Trophoblast cell (in vitro differentiated cells and primary cell): ENCODE data around the gene GKAP1.

Experiments used
- DNase-seq, 2 donors: peaks; one replicate each; pipeline ENCODE4 v3.0.0-alpha.2; 2016
- H2AFZ ChIP-seq: 2 replicates; pipeline ENCODE4 v1.6.1; 2013; ENCODE audit warnings: low read length, moderate library complexity, mild to moderate bottlenecking; ENCODE audit not compliant: insufficient read depth, poor library complexity
- H2AK5ac ChIP-seq: 2 replicates; pipeline ENCODE4 v1.6.1; 2013; ENCODE audit warnings: mild to moderate bottlenecking, low read length
- H2BK120ac ChIP-seq: 2 replicates; pipeline ENCODE4 v1.6.1; 2013; ENCODE audit warnings: low read length, mild to moderate bottlenecking, moderate library complexity; ENCODE audit not compliant: insufficient read depth, poor library complexity
- H2BK12ac ChIP-seq: 2 replicates; pipeline ENCODE4 v1.6.1; 2013; ENCODE audit warnings: mild to moderate bottlenecking, low read length, moderate library complexity
- H2BK5ac ChIP-seq: 2 replicates; pipeline ENCODE4 v1.6.1; 2013; ENCODE audit warnings: low read length, low read depth, moderate library complexity, mild to moderate bottlenecking; ENCODE audit not compliant: poor library complexity
- H3K14ac ChIP-seq: 2 replicates; pipeline ENCODE4 v1.6.1; 2013; ENCODE audit warnings: mild to moderate bottlenecking, low read length
- H3K18ac ChIP-seq: 2 replicates; pipeline ENCODE4 v1.6.1; 2013; ENCODE audit warnings: mild to moderate bottlenecking, low read length
- H3K23ac ChIP-seq: 2 replicates; pipeline ENCODE4 v1.6.1; 2013; ENCODE audit warnings: low read length
- H3K27ac ChIP-seq: 2 replicates; pipeline ENCODE4 v1.5.1; 2013; ENCODE audit warnings: low read depth, mild to moderate bottlenecking, inconsistent platforms, low read length, moderate library complexity
- H3K27me3 ChIP-seq: 2 replicates; pipeline ENCODE4 v1.6.1; 2013; ENCODE audit warnings: inconsistent platforms, mild to moderate bottlenecking, low read length, moderate library complexity; ENCODE audit not compliant: insufficient read depth
- H3K36me3 ChIP-seq, 2 experiments: 1 replicate in 1 of 2; 2 replicates in 1 of 2; pipeline ENCODE4 v1.6.1; 2013; ENCODE audit warnings: low read length in 2 of 2, mild to moderate bottlenecking in 2 of 2, moderate library complexity in 1 of 2; ENCODE audit not compliant: insufficient read depth in 2 of 2, control insufficient read depth in 1 of 2
- H3K4ac ChIP-seq: 2 replicates; pipeline ENCODE4 v1.6.1; 2013; ENCODE audit warnings: low read depth, mild to moderate bottlenecking, low read length, moderate library complexity
- H3K4me1 ChIP-seq, 2 experiments: 1 replicate in 1 of 2; 2 replicates in 1 of 2; pipeline ENCODE4 v1.6.1; 2013; ENCODE audit warnings: low read length in 2 of 2, mild to moderate bottlenecking in 2 of 2, moderate library complexity in 1 of 2; ENCODE audit not compliant: insufficient read depth in 2 of 2, control insufficient read depth in 1 of 2
- H3K4me2 ChIP-seq: 2 replicates; pipeline ENCODE4 v1.6.1; 2013; ENCODE audit warnings: inconsistent platforms, mild to moderate bottlenecking, low read length, moderate library complexity
- H3K4me3 ChIP-seq: 2 replicates; pipeline ENCODE4 v1.5.1; 2013; ENCODE audit warnings: mild to moderate bottlenecking, low read depth, low read length, inconsistent platforms
- H3K79me1 ChIP-seq: one replicate; pipeline ENCODE4 v1.6.1; 2013; ENCODE audit warnings: low read length
- H3K79me2 ChIP-seq: 2 replicates; pipeline ENCODE4 v1.6.1; 2013; ENCODE audit warnings: low read length, mild to moderate bottlenecking; ENCODE audit not compliant: control insufficient read depth, insufficient read depth, poor library complexity
- H3K9ac ChIP-seq: 2 replicates; pipeline ENCODE4 v1.6.1; 2013; ENCODE audit warnings: mild to moderate bottlenecking, low read length
- H3K9me3 ChIP-seq: 2 replicates; pipeline ENCODE4 v1.6.1; 2013; ENCODE audit warnings: low read depth, mild to moderate bottlenecking, control low read depth, inconsistent platforms, low read length; ENCODE audit not compliant: insufficient read depth
- H4K12ac ChIP-seq: 2 replicates; pipeline ENCODE4 v1.6.1; 2013; ENCODE audit warnings: low read depth, mild to moderate bottlenecking, low read length, moderate library complexity
- H4K8ac ChIP-seq: 2 replicates; pipeline ENCODE4 v1.6.1; 2013; ENCODE audit warnings: low read depth, mild to moderate bottlenecking, low read length, moderate library complexity
- H4K91ac ChIP-seq: one replicate; pipeline ENCODE4 v1.6.1; 2013; ENCODE audit warnings: low read depth, mild to moderate bottlenecking, low read length, moderate library complexity
- WGBS: extraction: QIAGEN DNeasy Blood & Tissue Kit; methylation state at CpG from one replicate; pipeline ENCODE4 v1.1.7; 2013; ENCODE audit warnings: missing lambda C conversion rate; ENCODE audit not compliant: insufficient read length, insufficient coverage; ENCODE audit errors: extremely low coverage; 5-methylcytosine and 5-hydroxymethylcytosine counted together

Gene GKAP1

DNA sequence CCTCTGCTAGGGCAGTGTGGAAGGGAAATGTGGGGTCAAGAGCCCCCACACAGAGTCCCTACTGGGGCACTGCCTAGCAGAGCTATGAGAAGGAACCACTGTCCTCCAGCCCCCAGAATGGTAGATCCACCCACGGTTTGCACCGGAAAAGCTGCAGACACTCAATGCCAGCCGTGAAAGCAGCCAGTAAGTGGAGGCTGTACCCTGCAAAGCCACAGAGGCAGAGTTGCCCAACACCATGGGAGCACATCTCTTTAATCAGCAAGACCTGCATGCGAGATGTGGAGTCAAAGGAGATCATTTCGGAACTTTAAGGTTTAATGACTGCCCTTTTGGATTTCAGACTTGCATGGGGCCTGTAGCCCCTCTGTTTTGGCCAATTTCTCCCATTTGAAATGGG, 52.2 kb downstream of the GKAP1 start:
- H2BK12ac ChIP-seq, result no peak overlapping the region
- H3K27ac ChIP-seq, result no peak overlapping the region
- no peak overlapping the region for H2BK5ac ChIP-seq
- no peak overlapping the region for H2AK5ac ChIP-seq
- no peak overlapping the region for H3K14ac ChIP-seq
- no peak overlapping the region for H3K4ac ChIP-seq
- H3K79me1 ChIP-seq, result no peaks in the 10 kb centered on the region
- no peak overlapping the region for H3K23ac ChIP-seq
- no peak overlapping the region for H4K12ac ChIP-seq
- no peaks in the 10 kb centered on the region for H3K79me2 ChIP-seq
- H3K36me3 ChIP-seq, result no peaks in the 10 kb centered on the region
- no peaks in the 10 kb centered on the region for H3K4me1 ChIP-seq
- no peak overlapping the region for H4K8ac ChIP-seq
- H4K91ac ChIP-seq, result no peak overlapping the region
- no peak overlapping the region for H2BK120ac ChIP-seq
- H3K18ac ChIP-seq, result no peak overlapping the region
- no peak overlapping the region for H3K4me3 ChIP-seq
- no peak overlapping the region for H2AFZ ChIP-seq
- H3K27me3 ChIP-seq, result no peaks in the 10 kb centered on the region
- H3K4me2 ChIP-seq, result no peak overlapping the region
- WGBS, result no CpG with 5 or more reads among the region's 5 CpGs
- DNase-seq, result no peak
- no peaks in the 10 kb centered on the region for H3K9me3 ChIP-seq
- H3K9ac ChIP-seq, result no peak overlapping the region

DNA sequence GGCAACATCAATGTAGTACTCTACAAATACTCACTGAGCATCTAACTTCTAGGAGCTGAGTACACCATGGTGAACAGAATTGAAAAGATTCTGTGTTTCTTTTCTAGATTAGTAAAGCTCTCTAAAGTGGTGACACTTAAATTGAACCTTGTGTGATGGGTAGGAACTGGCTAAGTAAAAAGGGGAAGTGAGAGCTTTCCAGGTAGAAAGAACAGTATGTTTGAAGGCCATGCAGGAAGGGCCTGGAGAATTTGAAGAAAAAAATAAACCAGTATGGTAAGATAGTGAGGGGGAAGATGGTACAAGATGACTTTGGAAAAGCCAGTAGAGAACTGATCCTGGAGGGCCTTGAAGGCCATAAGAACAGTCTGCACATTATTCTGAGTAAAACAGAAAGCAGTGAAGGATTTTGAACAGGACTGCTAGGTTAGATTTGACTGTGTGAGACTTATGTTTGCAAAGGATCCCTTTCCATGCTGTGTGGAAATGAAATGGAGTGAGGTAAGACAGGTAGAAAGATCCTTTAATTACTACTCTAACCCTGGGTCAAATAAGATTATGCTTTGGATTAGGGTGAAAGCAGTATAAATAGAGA, 63.1 kb downstream of the GKAP1 start:
- Histone ChIP-seq H2BK12ac (no peak overlapping the region), H3K18ac (no peak overlapping the region), H4K8ac (no peak overlapping the region), H3K9me3 (no peaks in the 10 kb centered on the region), H2BK5ac (no peak overlapping the region), H3K14ac (no peak overlapping the region), H3K4ac (no peak overlapping the region), H2AFZ (no peak overlapping the region), H4K91ac (no peak overlapping the region), H3K4me3 (no peak overlapping the region), H3K23ac (no peak overlapping the region), H3K4me2 (no peak overlapping the region), H3K4me1 (no peaks in the 10 kb centered on the region), H3K27ac (no peak overlapping the region), H2BK120ac (no peak overlapping the region), H3K36me3 (no peaks in the 10 kb centered on the region), H2AK5ac (no peak overlapping the region), H3K27me3 (no peaks in the 10 kb centered on the region), H4K12ac (no peak overlapping the region), H3K9ac (no peak overlapping the region), H3K79me1 (no peaks in the 10 kb centered on the region), H3K79me2 (no peaks in the 10 kb centered on the region)
- no peak for DNase-seq

DNA sequence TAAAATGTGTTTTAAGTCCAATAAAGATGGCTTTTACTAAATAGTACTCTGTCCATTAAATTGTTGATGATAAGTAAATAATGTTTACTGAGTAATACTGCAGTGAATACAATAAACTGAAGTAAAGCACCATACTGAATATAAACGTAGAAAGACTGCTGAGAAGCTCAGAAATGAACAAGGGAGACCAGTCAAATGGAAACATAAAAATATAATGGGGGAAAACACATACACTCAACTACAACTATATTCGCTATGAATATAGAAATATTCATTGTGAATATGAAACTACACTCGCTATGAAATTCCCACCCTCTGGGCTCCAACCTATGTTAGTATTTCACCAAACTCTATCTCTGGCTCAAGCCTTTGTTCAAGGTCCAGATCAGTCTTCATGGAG, 67.9 kb downstream of the GKAP1 start:
- Histone ChIP-seq H2BK5ac (no peak overlapping the region), H2BK120ac (no peak overlapping the region), H3K4me2 (no peak overlapping the region), H3K4me3 (no peak overlapping the region), H3K36me3 (no peaks in the 10 kb centered on the region), H3K4me1 (no peaks in the 10 kb centered on the region), H3K14ac (no peak overlapping the region), H2AK5ac (no peak overlapping the region), H3K79me2 (no peaks in the 10 kb centered on the region), H2BK12ac (no peak overlapping the region), H3K4ac (no peak overlapping the region), H4K12ac (no peak overlapping the region), H3K27me3 (no peaks in the 10 kb centered on the region), H3K9me3 (no peaks in the 10 kb centered on the region), H3K23ac (no peak overlapping the region), H4K8ac (no peak overlapping the region), H2AFZ (no peak overlapping the region), H3K18ac (no peak overlapping the region), H3K79me1 (no peaks in the 10 kb centered on the region), H4K91ac (no peak overlapping the region), H3K9ac (no peak overlapping the region), H3K27ac (no peak overlapping the region)
- DNase-seq, result no peak
- no CpG with 5 or more reads among the region's 3 CpGs for WGBS

DNA sequence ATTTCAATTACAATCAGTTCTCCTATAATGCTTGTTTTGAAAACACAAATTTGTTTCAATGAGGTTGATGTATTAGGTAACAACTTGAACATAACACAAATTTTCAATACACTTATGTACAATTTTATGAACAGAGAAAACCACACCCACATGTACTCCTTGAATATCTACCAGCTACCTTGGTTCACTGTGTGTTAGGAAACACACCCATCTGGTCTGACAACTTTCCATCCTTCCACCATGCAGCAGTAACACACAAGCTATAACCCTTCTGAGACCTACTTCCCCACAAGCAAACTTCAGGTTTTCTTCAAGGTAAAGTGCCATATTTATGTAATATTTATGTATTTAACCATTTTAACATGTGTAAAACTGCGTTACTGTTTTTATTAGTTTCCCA, 73.4 kb downstream of the GKAP1 start:
- H3K4me3 ChIP-seq, result no peak overlapping the region
- H3K4me2 ChIP-seq, result no peak overlapping the region
- no CpG with 5 or more reads among the region's 1 CpG for WGBS
- H2BK5ac ChIP-seq, result no peak overlapping the region
- H3K23ac ChIP-seq, result no peak overlapping the region
- no peaks in the 10 kb centered on the region for H3K9me3 ChIP-seq
- no peak overlapping the region for H4K8ac ChIP-seq
- no peaks in the 10 kb centered on the region for H3K27me3 ChIP-seq
- peak in 1 of 2 donors; percentile 37 for DNase-seq
- no peak overlapping the region for H3K14ac ChIP-seq
- no peaks in the 10 kb centered on the region for H3K79me2 ChIP-seq
- no peak overlapping the region for H4K91ac ChIP-seq
- no peak overlapping the region for H2AK5ac ChIP-seq
- H2BK120ac ChIP-seq, result no peak overlapping the region
- no peaks in the 10 kb centered on the region for H3K36me3 ChIP-seq
- no peak overlapping the region for H2BK12ac ChIP-seq
- no peaks in the 10 kb centered on the region for H3K79me1 ChIP-seq
- H2AFZ ChIP-seq, result no peak overlapping the region
- no peak overlapping the region for H3K18ac ChIP-seq
- H3K9ac ChIP-seq, result no peak overlapping the region
- H3K4me1 ChIP-seq, result no peaks in the 10 kb centered on the region
- no peak overlapping the region for H4K12ac ChIP-seq
- H3K27ac ChIP-seq, result no peak overlapping the region
- H3K4ac ChIP-seq, result no peak overlapping the region
